HEK293 (cell line): ENCODE results near the gene HLA-DQB1.

Experiments used
- KLF9 ChIP-seq: fragments of 450-650 bp; formaldehyde crosslinking; IDR thresholded peaks from 2 replicates; pipeline ENCODE4 v1.5.1; 2016; ENCODE audit warnings: missing biosample characterization, missing genetic modification characterization, low read depth
- SETDB1 ChIP-seq: IDR thresholded peaks from one replicate; pipeline ENCODE4 v1.6.1; 2017; ENCODE audit warnings: mild to moderate bottlenecking, low read length, moderate library complexity, mixed read lengths; ENCODE audit not compliant: insufficient read length
- YY1 ChIP-seq: fragments of 450-650 bp; formaldehyde crosslinking; IDR thresholded peaks from 2 replicates; pipeline ENCODE4 v1.5.1; 2018; ENCODE audit warnings: missing biosample characterization, missing genetic modification characterization
- ZFP41 ChIP-seq: fragments of 450-650 bp; formaldehyde crosslinking; IDR thresholded peaks from 2 replicates; pipeline ENCODE4 v1.5.1; 2016; ENCODE audit warnings: missing biosample characterization, missing genetic modification characterization, borderline replicate concordance
- ZNF121 ChIP-seq: fragments of 450-650 bp; formaldehyde crosslinking; IDR thresholded peaks from 2 replicates; pipeline ENCODE4 v1.5.1; 2016; ENCODE audit warnings: missing biosample characterization, missing genetic modification characterization
- ZNF223 ChIP-seq: fragments of 450-650 bp; formaldehyde crosslinking; IDR thresholded peaks from 2 replicates; pipeline ENCODE4 v1.5.1; 2016; ENCODE audit warnings: missing biosample characterization, missing genetic modification characterization
- ZNF239 ChIP-seq: fragments of 450-650 bp; formaldehyde crosslinking; IDR thresholded peaks from 2 replicates; pipeline ENCODE4 v1.5.1; 2016; ENCODE audit warnings: missing biosample characterization, missing genetic modification characterization
- ZNF473 ChIP-seq: fragments of 450-650 bp; formaldehyde crosslinking; IDR thresholded peaks from 2 replicates; pipeline ENCODE4 v1.5.1; 2017; ENCODE audit warnings: missing biosample characterization, missing genetic modification characterization
- ZNF610 ChIP-seq: fragments of 450-650 bp; formaldehyde crosslinking; IDR thresholded peaks from 2 replicates; pipeline ENCODE4 v1.5.1; 2016; ENCODE audit warnings: missing biosample characterization, missing genetic modification characterization, borderline replicate concordance
- TF ChIP-seq, protein P1 (sequence below): fragments of 450-650 bp; formaldehyde crosslinking; IDR thresholded peaks from 2 replicates; pipeline ENCODE4 v1.5.1; 2016; ENCODE audit warnings: missing biosample characterization, missing genetic modification characterization
- TF ChIP-seq, protein P2 (sequence below): fragments of 450-650 bp; formaldehyde crosslinking; optimal IDR thresholded peaks from 2 replicates; pipeline ENCODE3; 2016; ENCODE audit warnings: missing biosample characterization, mild to moderate bottlenecking, missing genetic modification characterization
- TF ChIP-seq, protein P3 (sequence below): fragments of 450-650 bp; formaldehyde crosslinking; conservative IDR thresholded peaks from 2 replicates; pipeline ENCODE4 v1.5.1; 2016; ENCODE audit warnings: low read depth, missing biosample characterization, missing genetic modification characterization
- TF ChIP-seq, protein P4 (sequence below): fragments of 450-650 bp; formaldehyde crosslinking; IDR thresholded peaks from 2 replicates; pipeline ENCODE4 v1.5.1; 2016; ENCODE audit warnings: missing biosample characterization, missing genetic modification characterization, borderline replicate concordance
- TF ChIP-seq, protein P5 (sequence below): fragments of 450-650 bp; formaldehyde crosslinking; IDR thresholded peaks from 2 replicates; pipeline ENCODE4 v1.5.1; 2016; ENCODE audit warnings: missing biosample characterization, missing genetic modification characterization

DNA sequence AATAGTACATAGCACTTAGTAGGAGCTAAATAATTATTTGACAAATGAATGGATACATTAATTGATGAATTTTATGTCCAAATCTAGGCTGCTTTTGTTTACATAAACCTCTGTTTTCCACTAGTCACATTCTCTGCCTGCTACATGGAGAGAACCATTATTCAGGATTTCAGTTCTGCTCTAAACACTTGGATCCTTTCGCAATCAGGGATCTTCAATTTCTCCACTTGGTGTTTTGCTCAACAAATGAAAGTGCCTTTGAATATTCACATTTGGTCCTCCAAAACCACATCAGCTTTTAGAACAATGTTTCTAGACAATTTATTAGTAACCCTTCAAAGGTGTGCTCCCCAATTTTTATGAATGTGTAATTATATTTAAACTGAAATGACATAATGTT is 30.6 kb upstream of the HLA-DQB1 start:
- TF ChIP-seq SETDB1 (no peak), ZNF223 (tag by site-specific recombination) (no peak), ZNF121 (tag by site-specific recombination) (no peak), YY1 (tag by site-specific recombination) (no peak), ZFP41 (no peak), ZNF610 (tag by site-specific recombination) (no peak), ZNF473 (tag by site-specific recombination) (no peak), ZNF239 (no peak), KLF9 (tag by site-specific recombination) (no peak)
- TF ChIP-seq, protein P1, sequence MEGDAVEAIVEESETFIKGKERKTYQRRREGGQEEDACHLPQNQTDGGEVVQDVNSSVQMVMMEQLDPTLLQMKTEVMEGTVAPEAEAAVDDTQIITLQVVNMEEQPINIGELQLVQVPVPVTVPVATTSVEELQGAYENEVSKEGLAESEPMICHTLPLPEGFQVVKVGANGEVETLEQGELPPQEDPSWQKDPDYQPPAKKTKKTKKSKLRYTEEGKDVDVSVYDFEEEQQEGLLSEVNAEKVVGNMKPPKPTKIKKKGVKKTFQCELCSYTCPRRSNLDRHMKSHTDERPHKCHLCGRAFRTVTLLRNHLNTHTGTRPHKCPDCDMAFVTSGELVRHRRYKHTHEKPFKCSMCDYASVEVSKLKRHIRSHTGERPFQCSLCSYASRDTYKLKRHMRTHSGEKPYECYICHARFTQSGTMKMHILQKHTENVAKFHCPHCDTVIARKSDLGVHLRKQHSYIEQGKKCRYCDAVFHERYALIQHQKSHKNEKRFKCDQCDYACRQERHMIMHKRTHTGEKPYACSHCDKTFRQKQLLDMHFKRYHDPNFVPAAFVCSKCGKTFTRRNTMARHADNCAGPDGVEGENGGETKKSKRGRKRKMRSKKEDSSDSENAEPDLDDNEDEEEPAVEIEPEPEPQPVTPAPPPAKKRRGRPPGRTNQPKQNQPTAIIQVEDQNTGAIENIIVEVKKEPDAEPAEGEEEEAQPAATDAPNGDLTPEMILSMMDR (tag by site-specific recombination), result no peak
- TF ChIP-seq, protein P2, sequence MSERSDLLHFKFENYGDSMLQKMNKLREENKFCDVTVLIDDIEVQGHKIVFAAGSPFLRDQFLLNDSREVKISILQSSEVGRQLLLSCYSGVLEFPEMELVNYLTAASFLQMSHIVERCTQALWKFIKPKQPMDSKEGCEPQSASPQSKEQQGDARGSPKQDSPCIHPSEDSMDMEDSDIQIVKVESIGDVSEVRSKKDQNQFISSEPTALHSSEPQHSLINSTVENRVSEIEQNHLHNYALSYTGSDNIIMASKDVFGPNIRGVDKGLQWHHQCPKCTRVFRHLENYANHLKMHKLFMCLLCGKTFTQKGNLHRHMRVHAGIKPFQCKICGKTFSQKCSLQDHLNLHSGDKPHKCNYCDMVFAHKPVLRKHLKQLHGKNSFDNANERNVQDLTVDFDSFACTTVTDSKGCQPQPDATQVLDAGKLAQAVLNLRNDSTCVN, result no peak
- TF ChIP-seq, protein P3, sequence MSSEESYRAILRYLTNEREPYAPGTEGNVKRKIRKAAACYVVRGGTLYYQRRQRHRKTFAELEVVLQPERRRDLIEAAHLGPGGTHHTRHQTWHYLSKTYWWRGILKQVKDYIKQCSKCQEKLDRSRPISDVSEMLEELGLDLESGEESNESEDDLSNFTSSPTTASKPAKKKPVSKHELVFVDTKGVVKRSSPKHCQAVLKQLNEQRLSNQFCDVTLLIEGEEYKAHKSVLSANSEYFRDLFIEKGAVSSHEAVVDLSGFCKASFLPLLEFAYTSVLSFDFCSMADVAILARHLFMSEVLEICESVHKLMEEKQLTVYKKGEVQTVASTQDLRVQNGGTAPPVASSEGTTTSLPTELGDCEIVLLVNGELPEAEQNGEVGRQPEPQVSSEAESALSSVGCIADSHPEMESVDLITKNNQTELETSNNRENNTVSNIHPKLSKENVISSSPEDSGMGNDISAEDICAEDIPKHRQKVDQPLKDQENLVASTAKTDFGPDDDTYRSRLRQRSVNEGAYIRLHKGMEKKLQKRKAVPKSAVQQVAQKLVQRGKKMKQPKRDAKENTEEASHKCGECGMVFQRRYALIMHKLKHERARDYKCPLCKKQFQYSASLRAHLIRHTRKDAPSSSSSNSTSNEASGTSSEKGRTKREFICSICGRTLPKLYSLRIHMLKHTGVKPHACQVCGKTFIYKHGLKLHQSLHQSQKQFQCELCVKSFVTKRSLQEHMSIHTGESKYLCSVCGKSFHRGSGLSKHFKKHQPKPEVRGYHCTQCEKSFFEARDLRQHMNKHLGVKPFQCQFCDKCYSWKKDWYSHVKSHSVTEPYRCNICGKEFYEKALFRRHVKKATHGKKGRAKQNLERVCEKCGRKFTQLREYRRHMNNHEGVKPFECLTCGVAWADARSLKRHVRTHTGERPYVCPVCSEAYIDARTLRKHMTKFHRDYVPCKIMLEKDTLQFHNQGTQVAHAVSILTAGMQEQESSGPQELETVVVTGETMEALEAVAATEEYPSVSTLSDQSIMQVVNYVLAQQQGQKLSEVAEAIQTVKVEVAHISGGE (tag by site-specific recombination), result no peak
- TF ChIP-seq, protein P4, sequence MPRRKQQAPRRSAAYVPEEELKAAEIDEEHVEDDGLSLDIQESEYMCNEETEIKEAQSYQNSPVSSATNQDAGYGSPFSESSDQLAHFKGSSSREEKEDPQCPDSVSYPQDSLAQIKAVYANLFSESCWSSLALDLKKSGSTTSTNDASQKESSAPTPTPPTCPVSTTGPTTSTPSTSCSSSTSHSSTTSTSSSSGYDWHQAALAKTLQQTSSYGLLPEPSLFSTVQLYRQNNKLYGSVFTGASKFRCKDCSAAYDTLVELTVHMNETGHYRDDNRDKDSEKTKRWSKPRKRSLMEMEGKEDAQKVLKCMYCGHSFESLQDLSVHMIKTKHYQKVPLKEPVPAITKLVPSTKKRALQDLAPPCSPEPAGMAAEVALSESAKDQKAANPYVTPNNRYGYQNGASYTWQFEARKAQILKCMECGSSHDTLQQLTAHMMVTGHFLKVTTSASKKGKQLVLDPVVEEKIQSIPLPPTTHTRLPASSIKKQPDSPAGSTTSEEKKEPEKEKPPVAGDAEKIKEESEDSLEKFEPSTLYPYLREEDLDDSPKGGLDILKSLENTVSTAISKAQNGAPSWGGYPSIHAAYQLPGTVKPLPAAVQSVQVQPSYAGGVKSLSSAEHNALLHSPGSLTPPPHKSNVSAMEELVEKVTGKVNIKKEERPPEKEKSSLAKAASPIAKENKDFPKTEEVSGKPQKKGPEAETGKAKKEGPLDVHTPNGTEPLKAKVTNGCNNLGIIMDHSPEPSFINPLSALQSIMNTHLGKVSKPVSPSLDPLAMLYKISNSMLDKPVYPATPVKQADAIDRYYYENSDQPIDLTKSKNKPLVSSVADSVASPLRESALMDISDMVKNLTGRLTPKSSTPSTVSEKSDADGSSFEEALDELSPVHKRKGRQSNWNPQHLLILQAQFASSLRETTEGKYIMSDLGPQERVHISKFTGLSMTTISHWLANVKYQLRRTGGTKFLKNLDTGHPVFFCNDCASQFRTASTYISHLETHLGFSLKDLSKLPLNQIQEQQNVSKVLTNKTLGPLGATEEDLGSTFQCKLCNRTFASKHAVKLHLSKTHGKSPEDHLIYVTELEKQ (tag by site-specific recombination), result no peak
- TF ChIP-seq, protein P5, sequence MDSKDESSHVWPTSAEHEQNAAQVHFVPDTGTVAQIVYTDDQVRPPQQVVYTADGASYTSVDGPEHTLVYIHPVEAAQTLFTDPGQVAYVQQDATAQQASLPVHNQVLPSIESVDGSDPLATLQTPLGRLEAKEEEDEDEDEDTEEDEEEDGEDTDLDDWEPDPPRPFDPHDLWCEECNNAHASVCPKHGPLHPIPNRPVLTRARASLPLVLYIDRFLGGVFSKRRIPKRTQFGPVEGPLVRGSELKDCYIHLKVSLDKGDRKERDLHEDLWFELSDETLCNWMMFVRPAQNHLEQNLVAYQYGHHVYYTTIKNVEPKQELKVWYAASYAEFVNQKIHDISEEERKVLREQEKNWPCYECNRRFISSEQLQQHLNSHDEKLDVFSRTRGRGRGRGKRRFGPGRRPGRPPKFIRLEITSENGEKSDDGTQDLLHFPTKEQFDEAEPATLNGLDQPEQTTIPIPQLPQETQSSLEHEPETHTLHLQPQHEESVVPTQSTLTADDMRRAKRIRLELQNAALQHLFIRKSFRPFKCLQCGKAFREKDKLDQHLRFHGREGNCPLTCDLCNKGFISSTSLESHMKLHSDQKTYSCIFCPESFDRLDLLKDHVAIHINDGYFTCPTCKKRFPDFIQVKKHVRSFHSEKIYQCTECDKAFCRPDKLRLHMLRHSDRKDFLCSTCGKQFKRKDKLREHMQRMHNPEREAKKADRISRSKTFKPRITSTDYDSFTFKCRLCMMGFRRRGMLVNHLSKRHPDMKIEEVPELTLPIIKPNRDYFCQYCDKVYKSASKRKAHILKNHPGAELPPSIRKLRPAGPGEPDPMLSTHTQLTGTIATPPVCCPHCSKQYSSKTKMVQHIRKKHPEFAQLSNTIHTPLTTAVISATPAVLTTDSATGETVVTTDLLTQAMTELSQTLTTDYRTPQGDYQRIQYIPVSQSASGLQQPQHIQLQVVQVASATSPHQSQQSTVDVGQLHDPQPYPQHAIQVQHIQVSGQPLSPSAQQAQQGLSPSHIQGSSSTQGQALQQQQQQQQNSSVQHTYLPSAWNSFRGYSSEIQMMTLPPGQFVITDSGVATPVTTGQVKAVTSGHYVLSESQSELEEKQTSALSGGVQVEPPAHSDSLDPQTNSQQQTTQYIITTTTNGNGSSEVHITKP (tag by site-specific recombination), result no peak
